Epithelial cell of proximal tubule (primary cell): ENCODE data around the gene SST. TPM values are rescaled to one million over a fixed set of nuclear protein-coding genes. Genes with fewer than 3 reads are reported as not detected.
"Not testable (repeated sequence)": the region's sequence is repeated elsewhere in the genome, so short reads cannot be mapped to it uniquely, and the experiment has no call there.

ENCODE experiments used
- DNase-seq: peaks from one replicate; pipeline ENCODE4 v3.0.0-alpha.2; 2011; ENCODE audit warnings: low read depth
- H3K4me3 ChIP-seq: 2 replicates; pipeline ENCODE4 v1.5.1; 2011; ENCODE audit warnings: low read depth, mild to moderate bottlenecking, low read length
- total RNA-seq: library from RNA; depleted of rRNA; stranded (reverse); fragments of >200 nt; gene quantifications from 2 replicates; pipeline ENCODE4 v1.2.3, GENCODE V29; 2015
- TF ChIP-seq, protein P1 (sequence below): conservative IDR thresholded peaks from 2 replicates; pipeline ENCODE4 v1.5.1; 2012; ENCODE audit warnings: low read depth, mild to moderate bottlenecking, low read length

The SST gene
- total RNA-seq, 1 donor from 2014 or later: 0.98 TPM

DNA sequence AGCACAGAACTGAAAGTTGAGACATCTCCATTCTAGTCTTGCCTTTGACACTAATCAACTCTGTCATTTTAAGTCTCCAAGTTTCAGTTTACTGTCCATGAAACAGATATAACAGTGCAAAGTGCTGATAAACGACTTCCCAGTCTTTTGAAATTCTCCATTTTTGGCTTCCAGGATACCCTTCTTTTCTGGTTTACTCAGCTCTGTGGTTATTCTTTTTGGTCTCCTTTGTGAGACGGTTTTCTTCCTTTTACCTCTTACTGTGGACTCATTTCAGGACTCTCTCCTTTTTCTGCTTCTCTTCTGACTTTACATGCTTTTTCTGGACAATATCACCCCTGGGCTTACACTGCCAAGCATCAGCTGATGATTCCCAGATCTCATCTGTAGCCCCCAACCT, 18.9 kb downstream of the SST start:
- TF ChIP-seq, protein P1, sequence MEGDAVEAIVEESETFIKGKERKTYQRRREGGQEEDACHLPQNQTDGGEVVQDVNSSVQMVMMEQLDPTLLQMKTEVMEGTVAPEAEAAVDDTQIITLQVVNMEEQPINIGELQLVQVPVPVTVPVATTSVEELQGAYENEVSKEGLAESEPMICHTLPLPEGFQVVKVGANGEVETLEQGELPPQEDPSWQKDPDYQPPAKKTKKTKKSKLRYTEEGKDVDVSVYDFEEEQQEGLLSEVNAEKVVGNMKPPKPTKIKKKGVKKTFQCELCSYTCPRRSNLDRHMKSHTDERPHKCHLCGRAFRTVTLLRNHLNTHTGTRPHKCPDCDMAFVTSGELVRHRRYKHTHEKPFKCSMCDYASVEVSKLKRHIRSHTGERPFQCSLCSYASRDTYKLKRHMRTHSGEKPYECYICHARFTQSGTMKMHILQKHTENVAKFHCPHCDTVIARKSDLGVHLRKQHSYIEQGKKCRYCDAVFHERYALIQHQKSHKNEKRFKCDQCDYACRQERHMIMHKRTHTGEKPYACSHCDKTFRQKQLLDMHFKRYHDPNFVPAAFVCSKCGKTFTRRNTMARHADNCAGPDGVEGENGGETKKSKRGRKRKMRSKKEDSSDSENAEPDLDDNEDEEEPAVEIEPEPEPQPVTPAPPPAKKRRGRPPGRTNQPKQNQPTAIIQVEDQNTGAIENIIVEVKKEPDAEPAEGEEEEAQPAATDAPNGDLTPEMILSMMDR: no peak
- no peak overlapping the region for H3K4me3 ChIP-seq
- no peak for DNase-seq

DNA sequence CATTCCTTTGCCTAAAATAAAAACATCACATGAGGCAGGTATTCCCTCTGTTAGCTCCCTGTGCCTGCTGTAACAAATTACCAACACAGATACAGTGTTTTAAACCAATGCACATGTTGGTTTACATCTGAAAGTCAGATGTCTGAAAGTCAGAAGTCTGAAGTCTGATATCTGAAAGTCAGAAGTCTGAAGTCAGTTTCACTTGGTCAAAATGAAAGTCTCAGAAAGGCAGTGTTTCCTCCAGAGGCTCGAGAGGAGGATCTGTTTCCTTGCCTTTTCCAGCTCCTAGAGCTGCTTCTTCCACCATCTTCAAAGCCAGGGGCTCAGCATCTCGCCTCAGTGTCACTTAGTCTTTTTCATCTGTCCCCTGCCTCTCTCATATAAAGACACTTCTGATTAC, 22.0 kb downstream of the SST start:
- DNase-seq: no peak
- no peak overlapping the region for H3K4me3 ChIP-seq
- TF ChIP-seq, protein P1: no peak

DNA sequence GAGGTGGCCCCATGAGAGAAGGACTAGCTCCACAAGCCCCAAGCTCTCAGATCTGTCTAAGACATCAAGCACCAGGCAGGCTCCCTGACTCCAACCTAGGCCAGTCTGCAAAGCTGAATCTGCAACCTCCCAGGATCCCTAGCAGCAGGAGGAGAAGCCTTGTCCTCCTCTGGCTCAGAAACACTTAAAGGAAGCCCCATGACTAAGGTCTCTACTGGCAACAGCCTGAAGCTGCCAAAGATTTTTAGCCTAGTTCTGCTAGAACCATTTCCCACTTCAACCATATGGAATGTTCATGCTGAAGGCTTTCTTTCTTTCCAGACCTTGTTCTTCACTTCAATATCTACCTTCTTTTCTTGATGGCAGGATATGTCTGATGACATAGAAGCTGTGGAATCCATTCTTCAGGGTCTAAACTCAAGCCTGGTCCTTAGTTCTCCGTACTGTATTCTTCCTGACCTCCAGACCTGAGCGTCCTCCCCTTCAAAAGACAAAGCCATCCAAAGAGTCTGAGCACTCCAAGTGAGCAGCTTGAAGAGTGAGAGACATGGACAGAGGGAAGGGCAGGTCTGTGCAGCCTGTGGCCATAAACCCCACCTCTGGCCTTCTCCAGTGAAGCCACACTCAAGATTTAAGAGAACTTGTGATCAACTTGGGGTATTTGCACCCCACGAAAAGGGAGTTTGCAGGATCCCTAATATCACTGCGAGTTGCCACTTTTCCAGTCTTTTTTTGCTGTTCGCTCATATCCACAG, 23.1 kb downstream of the SST start:
- no peak overlapping the region for H3K4me3 ChIP-seq
- TF ChIP-seq, protein P1: no peak
- DNase-seq: no peak

DNA sequence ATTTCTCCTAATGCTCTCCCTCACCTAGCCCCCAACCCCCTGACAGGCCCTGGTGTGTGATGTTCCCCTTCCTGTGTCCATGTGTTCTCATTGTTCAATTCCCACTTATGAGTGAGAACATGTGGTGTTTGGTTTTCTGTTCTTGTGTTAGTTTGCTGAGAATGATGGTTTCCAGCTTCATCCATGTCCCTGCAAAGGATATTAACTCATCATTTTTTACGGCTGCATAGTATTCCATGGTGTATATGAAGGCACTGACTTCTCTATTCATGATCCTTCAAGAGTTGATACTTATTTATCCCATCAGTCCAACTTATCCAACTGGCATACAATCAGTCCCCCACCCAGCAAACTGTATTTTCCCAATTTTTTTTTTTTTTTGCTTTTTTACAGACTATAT, 24.8 kb downstream of the SST start:
- not testable (repeated sequence) for H3K4me3 ChIP-seq, DNase-seq

DNA sequence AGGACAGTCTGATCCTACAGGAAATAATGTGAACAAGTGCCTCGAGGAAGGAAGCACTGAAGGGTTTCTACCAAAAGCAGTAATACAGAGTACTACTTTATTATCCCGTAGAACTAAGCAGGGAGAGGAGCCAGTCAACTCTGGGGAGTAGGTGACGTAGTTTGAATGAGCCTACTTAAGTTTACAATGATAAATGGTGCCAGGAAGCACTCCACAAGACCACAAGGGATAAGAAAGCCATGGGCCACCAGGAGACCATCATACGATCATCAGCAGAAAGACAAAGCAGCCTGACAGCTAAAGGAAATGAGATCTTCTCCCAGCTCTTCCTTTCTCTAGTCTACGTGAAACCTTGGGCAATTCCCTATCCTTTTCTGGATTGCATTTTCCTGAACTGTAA, 27.3 kb downstream of the SST start:
- TF ChIP-seq, protein P1: no peak
- DNase-seq: no peak

DNA sequence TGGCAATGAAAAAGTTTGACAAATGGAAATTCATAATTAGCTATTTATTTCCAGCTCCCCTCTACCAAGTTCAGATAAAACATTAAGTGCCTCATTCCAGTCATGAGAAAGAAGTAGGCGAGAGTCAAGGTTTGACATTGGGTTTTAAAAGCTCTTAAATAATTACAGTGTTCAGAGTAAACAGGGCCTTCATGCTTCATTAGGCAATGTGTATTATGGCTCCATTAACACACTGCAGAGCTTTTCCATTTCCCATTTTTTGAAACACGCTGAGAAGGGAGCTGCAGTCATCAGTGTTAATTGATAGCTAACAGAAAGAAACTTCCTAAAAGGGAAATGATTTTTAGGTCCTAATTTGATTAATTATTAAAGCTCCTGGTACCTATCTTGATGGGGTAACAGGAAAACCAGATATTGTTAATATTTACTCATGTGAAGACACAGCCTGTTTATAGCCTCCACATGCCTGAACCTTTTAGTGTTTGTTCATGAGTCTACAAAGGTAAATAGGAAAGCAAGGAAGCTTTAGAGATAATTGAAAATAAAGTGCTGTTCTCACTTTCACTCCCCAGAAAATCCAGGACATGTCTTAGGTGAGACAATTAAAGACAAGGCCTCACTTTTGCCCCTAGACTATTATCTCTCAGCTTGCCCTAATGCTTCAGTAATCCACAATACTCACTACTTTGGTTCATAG, 28.7 kb downstream of the SST start:
- no peak overlapping the region for H3K4me3 ChIP-seq
- TF ChIP-seq, protein P1: no peak
- DNase-seq: peak; percentile 32

More for the DNA sequence above, 27.3 kb downstream of the SST start:
- H3K4me3 ChIP-seq: no peak overlapping the region

DNA sequence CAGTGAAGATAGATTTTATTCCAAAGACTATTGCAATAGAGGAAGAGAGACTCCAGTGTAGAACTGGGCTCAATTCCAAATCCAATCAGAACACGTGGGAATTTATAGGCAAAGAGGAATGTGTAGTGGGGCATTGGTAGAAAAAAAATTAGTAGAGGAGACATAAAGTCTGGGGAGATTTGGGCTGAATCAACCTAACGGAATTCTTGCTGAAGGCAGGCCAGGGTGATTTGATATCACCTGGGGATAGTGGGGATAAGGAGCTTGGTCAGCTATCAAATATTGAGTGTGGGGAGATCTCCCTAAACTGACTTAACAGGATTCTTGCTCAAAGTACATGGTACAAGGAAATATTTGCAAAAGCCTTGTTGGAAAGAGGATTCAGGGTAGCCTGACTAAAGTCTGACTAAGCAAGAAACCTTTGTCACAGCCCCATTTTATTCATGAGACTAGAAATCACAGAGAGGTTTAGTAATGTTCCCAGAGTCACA, 29.6 kb downstream of the SST start:
- TF ChIP-seq, protein P1: no peak
- DNase-seq: no peak
- no peak overlapping the region for H3K4me3 ChIP-seq
